ENCODE results near the gene LCN10. TPM values are rescaled to one million over a fixed set of nuclear protein-coding genes. Genes with fewer than 3 reads are reported as not detected.

Gene LCN10
- total and polyA plus RNA-seq, 12 donors: 0.44 to 144 (median 3.1) TPM

DNA sequence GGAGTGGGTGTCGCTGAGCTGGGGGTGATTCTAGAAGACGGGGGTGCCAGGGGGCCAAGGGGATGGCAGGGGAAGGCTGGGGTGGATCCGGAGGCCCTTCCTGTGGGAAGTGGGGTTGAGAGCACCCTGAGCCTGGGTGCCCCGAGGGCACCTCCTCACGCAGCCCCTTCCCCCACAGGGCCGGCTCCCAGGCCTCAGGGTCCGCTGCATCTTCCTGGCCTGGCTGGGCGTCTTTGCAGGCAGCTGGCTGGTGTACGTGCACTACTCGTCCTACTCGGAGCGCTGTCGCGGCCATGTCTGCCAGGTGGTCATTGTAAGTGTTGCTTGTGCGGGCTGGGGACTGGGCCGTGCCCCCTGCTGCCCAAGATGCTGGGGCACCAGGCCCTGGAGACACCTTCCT, 25.3 kb downstream of the LCN10 start:
- ATAC-seq: no peak
- no peaks in the 10 kb centered on the region for H3K9me3 ChIP-seq
- 86 to 91% methylated on average over 16 of the region's 16 CpGs for WGBS, 2 donors
- intact Hi-C loops (cut with DNase I): no loop called here
- H3K27ac ChIP-seq: no peak overlapping the region
- TF ChIP-seq, protein P1, sequence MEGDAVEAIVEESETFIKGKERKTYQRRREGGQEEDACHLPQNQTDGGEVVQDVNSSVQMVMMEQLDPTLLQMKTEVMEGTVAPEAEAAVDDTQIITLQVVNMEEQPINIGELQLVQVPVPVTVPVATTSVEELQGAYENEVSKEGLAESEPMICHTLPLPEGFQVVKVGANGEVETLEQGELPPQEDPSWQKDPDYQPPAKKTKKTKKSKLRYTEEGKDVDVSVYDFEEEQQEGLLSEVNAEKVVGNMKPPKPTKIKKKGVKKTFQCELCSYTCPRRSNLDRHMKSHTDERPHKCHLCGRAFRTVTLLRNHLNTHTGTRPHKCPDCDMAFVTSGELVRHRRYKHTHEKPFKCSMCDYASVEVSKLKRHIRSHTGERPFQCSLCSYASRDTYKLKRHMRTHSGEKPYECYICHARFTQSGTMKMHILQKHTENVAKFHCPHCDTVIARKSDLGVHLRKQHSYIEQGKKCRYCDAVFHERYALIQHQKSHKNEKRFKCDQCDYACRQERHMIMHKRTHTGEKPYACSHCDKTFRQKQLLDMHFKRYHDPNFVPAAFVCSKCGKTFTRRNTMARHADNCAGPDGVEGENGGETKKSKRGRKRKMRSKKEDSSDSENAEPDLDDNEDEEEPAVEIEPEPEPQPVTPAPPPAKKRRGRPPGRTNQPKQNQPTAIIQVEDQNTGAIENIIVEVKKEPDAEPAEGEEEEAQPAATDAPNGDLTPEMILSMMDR (IDR thresholded peaks at IDR 0.05): no peak
- H3K4me3 ChIP-seq: no peak overlapping the region
- H3K4me1 ChIP-seq: peaks cover 22 to 73% (median 65%) of the 10 kb centered on the region in 9 donors
- peaks cover 0 to 15% (median 8%) of the 10 kb centered on the region in 9 donors for H3K36me3 ChIP-seq
- H3K27me3 ChIP-seq: peaks cover 0 to 35% (median 0%) of the 10 kb centered on the region in 7 donors
- no peak for DNase-seq

DNA sequence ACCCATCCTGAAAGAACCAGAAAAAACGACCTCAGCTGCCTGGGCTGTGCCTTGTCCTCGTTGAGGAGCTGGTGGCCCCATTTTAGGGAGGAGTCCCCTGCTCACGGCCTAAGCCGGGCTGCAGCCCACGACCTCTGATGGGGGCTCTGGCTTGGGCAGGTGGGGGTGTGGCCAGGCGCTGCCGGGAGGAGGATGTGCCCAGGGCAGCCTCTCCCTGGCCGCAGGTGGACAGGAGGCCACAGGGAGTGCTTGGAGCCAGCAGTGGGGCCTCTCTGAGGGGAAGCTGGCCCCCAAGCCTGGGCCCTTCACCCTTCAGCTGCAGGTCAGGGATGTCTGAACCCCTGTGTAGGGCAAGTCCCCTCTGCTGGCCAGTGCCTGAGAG, 27.9 kb downstream of the LCN10 start:
- peak in 7 of 8 donors; percentile 8 to 41 (median 19) for ATAC-seq
- no peak for DNase-seq
- Histone ChIP-seq H3K9me3 (no peaks in the 10 kb centered on the region), H3K36me3 (no peaks in the 10 kb centered on the region), H3K4me3 (peak overlapping the region in 1 of 10 donors; percentile 9), H3K27me3 (peaks cover 0 to 54% (median 0%) of the 10 kb centered on the region in 7 donors), H3K27ac (peak overlapping the region; percentile 73 to 92 (median 86)), H3K4me1 (peaks cover 14 to 55% (median 47%) of the 10 kb centered on the region in 9 donors)
- intact Hi-C loops (cut with DNase I): loop anchor here in 1 of 10 donors (5.0 kb wide), 1 partner anchor 58 kb away; no protein-coding TSS in a partner anchor
- 52 to 54% methylated on average over 8 of the region's 8 CpGs for WGBS, 2 donors
- TF ChIP-seq, protein P1 (IDR thresholded peaks at IDR 0.05): no peak

GRCh38 chr9:136714096-136714892, 28.4 kb downstream of the LCN10 start:
- peaks cover 14 to 51% (median 43%) of the 10 kb centered on the region in 9 donors for H3K4me1 ChIP-seq

DNA sequence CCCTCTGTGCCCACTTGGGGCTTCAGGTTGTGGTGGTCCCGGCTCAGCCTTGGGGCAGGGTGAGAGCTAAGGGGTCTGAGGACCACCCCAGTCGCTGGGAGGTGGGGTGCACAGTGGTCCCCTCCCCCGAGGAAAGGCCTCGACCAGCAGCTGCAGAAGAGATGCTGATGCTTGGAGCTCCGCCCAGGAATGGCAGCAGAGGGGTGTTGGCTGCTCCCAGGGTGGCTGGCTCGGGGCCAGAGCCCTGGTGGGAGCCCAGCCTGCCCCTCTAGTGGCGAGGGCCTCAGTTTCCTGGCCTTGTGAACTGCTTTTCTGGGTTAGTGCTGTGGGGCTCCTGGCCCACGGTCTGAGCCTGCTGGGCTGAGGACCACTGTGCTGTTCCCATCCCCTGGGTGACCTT, 29.2 kb downstream of the LCN10 start:
- peaks cover 0 to 54% (median 0%) of the 10 kb centered on the region in 7 donors for H3K27me3 ChIP-seq
- WGBS, 2 donors: 40 to 44% methylated on average over 8 of the region's 8 CpGs
- peak in 6 of 8 donors; percentile 7 to 38 (median 14) for ATAC-seq
- peak overlapping the region; percentile 54 to 90 (median 73) for H3K4me3 ChIP-seq
- intact Hi-C loops (cut with DNase I): loop anchor here in 1 of 10 donors (5.0 kb wide), 1 partner anchor 56 kb away; no protein-coding TSS in a partner anchor
- TF ChIP-seq, protein P1 (IDR thresholded peaks at IDR 0.05): no peak
- peak in 1 of 2 donors; percentile 64 for DNase-seq
- H3K9me3 ChIP-seq: no peaks in the 10 kb centered on the region
- H3K36me3 ChIP-seq: no peaks in the 10 kb centered on the region
- peaks cover 14 to 45% (median 38%) of the 10 kb centered on the region in 9 donors for H3K4me1 ChIP-seq
- peak overlapping the region; percentile 47 to 92 (median 86) for H3K27ac ChIP-seq

More at GRCh38 chr9:136714096-136714892, 28.4 kb downstream of the LCN10 start:
- WGBS, 2 donors: 46 to 61% methylated on average over 17 of the region's 17 CpGs
- ATAC-seq: peak; percentile 40 to 73 (median 70)
- Histone ChIP-seq H3K27me3 (peaks cover 0 to 54% (median 0%) of the 10 kb centered on the region in 7 donors), H3K9me3 (no peaks in the 10 kb centered on the region), H3K4me3 (peak overlapping the region in 4 of 10 donors; percentile 69 to 90 (median 72)), H3K36me3 (no peaks in the 10 kb centered on the region), H3K27ac (peak overlapping the region; percentile 73 to 92 (median 86))
- DNase-seq: peak; percentile 60 to 82
- intact Hi-C loops (cut with DNase I): loop anchor here in 1 of 10 donors (5.0 kb wide), 1 partner anchor 57 kb away; no protein-coding TSS in a partner anchor
- TF ChIP-seq, protein P1 (IDR thresholded peaks at IDR 0.05): no peak

Measured in heart right ventricle (tissue), 16 donors.